GM12891 (cell line): Measurements from ENCODE around the gene HNF1A.

Source experiments
- POLR2A ChIP-seq: IDR thresholded peaks from 2 replicates; pipeline ENCODE4 v1.6.1; 2011; ENCODE audit warnings: low read depth, low read length, control low read depth
- POLR2AphosphoS5 ChIP-seq: IDR thresholded peaks from 2 replicates; pipeline ENCODE4 v1.6.1; 2011; ENCODE audit warnings: low read depth, low read length, control low read depth

DNA sequence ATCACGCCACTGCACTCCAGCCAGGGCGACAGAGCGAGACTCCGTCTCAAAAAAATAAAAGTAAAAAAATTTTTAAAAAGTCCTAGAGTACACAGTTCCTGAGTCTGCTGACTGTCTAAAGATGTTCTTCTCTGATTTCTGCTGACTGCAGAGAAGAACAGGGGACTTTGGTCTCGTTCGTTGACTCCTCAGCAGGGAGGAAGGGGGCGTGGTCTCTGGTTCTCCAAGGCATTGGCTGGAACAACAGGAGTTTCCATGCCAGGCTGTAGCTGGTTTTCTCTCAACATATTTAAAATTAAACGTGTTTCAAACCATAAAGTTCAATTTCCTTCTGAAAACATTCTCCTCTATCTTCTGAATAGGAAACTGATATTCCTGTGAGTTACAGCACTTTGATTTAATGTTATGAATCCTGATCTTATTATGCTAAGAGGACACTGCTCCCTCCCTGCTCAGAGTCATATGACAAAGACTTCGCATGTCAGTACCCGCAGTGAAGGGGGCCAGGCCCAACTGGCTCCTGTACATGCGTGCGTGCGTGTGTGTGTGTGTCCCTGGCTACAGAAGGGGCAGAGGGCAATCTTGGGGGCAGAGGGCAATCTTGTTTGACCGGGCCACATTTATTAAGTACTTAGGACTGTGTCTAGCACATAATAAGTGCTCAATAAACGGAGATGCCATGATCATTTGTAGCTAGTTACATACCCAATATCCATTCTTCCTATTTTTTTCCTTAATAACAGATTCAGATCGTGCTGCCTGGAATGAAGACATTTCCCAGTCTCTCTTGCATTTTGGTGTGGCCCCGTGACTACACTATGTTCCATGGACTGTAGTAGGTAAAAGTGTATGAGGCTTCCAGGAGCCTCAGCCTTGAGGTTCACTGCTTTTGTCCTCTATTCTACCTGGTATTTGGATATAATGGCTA, 16.5 kb upstream of the HNF1A start:
- TF ChIP-seq POLR2AphosphoS5, result no peak
- no peak for TF ChIP-seq POLR2A
